ENCODE data around the gene FBXO17.
A peak's percentile ranks its signal among the peaks of the same experiment; 100 is the strongest.

FBXO17 gene

DNA sequence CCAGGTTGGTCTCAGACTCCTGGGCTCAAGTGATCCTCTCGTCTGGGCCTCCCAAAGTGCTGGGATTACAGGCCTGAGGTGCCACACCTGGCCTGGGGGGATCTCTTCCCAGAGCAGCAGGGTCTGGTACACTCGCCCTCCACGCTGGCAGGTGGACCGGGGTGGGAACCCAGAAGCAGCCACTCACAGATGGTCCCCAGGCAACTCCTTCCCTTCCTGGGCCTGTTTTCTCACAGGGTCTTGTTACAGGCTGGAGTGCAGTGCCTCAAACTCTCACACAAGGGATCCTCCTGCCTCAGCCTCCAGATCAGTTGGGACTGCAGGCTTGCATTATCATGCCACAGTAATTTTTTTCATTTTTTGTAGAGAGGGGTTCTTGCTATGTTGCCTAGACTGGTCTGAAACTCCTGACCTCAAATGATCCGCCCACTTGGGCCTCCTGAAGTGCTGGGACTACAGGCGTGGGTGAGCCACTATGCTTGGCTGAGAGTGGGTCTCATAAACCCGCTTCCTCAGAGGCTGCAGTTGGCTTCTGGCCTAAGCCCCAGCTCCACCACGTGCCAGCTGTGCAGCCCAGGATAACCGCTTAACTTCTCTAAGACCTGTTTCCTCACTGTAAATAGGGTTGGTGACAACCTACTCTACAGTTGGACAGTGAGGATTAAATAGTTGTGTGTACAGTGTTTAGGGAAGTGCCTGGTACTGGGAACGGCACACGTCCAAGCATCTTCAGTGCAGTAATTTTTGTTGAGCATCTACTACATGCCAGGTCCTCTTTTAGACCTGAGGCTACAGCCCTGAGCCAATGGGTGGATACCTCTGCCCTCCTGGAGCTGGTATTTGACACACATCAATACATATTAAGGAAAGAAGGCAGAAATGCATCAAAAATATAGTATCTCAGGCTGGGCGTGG is 62.7 kb downstream of the FBXO17 start:
- no peak for DNase-seq

DNA sequence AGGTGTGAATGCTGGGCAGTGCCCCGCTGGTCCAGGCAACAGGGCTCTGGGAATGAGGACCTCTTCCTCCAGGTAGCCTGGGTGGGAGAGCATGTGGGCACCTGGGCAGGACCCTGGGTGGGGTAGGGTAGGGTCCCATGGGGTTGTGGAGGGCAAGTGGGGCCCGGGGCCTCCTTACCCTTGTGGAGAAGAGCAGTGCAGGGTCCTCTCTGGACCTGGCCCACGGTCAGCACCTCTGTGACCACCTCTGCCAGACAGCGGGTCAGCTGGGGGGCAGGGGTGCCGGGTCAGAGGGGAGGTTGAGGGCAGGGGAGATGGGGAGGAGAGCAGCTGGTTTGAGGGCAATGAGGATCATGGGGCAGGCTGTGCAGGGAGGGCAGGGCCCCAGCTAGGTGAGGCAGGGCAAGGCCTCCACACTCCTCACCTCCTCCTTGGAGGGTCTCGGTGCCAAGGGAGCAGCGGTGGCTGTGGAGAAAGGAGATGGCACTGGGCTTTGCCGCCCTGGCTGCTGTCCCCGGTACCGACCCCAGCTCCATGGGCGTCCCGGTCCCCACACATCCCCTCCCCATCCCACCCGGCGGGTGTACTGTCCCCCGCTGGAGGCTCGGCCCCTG is 64.0 kb downstream of the FBXO17 start:
- no peak for DNase-seq

DNA sequence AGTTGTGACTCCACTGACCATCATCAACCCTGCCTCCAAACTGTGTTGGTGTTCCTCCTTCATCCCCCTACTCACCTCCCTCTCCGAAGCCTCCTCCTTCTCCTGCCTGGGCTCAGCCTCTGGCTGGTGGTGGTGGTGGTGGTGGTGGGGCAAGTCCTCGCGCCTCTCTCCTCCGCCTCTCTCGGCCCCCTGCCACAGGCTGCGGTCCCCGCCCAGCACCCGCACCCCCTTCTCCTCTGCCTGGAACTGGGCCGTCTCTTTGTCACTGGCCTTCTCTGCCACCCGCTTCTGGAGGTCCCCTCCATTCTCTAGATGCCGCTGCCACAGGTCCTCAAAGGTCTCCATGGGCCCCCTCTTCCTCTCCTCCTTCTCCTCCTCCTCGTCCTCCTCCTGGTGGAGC is 65.1 kb downstream of the FBXO17 start:
- DNase-seq: no peak

DNA sequence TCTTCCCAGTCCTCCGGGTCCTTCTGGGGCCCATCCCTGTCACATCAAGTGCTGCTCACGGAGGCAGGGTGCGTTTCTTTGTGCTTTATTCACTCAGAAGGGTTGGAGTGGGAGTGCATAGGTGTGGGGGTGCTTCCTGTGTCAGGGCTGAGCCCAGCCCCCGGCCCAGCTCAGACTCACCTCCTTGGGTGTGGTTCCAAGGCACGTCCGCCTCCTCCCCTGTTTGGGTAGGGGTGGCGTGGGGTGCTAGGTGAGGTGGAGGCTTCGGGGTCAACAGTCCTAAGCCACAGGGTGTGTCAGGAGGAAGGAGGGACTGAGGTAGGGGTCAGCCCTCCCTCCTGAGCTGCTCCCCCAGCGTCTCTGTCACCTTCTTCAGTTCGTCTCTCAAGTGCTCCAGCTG is 66.6 kb downstream of the FBXO17 start:
- DNase-seq: no peak

DNA sequence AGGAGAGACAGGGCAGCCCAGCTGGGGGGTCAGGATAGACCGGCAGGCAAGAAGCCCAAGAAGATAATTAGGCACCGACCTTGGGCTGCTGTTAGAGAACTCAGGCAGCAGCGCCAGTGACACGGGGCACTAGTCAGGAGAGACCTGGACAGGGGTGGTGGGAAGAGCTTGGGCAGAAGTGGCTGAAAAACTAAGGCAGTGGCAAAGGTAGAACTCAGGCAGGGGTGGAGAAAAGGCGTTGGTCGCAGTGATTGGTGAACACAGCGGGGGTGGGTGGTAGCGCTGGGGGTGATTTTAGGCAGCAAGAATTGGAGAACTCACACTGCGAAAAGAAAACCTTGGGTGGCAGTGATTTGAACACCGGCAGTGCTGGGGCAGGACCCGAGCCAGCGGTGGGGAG is 67.9 kb downstream of the FBXO17 start:
- DNase-seq: no peak

DNA sequence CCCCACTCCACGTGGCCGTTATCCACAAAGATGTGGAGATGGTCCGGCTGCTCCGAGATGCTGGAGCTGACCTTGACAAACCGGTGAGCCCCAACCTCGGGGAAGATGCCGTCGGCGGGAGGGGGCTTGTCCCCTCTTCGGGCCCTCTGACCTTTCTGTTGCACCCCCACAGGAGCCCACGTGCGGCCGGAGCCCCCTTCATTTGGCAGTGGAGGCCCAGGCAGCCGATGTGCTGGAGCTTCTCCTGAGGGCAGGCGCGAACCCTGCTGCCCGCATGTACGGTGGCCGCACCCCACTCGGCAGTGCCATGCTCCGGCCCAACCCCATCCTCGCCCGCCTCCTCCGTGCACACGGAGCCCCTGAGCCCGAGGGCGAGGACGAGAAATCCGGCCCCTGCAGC is 68.3 kb downstream of the FBXO17 start:
- DNase-seq: no peak

DNA sequence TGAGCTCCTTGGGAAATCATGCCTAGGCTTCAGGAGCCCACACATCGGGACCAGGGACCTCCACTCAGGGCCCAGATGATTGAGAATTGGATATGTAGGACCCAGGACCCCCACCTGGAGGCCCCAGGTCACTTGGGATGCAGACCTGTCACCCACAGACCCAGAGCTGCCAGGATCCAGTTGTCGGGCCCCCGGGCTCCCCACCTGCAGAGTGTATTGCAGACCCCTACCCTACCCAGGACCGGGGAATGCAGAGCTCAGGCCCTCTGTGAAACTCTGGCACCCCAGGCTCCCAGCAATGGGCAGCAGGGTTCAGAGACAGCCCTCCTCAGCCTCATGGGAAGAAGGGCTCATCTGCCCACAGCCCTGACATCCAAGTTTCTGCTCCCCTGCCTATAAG is 69.9 kb downstream of the FBXO17 start:
- no peak for DNase-seq

DNA sequence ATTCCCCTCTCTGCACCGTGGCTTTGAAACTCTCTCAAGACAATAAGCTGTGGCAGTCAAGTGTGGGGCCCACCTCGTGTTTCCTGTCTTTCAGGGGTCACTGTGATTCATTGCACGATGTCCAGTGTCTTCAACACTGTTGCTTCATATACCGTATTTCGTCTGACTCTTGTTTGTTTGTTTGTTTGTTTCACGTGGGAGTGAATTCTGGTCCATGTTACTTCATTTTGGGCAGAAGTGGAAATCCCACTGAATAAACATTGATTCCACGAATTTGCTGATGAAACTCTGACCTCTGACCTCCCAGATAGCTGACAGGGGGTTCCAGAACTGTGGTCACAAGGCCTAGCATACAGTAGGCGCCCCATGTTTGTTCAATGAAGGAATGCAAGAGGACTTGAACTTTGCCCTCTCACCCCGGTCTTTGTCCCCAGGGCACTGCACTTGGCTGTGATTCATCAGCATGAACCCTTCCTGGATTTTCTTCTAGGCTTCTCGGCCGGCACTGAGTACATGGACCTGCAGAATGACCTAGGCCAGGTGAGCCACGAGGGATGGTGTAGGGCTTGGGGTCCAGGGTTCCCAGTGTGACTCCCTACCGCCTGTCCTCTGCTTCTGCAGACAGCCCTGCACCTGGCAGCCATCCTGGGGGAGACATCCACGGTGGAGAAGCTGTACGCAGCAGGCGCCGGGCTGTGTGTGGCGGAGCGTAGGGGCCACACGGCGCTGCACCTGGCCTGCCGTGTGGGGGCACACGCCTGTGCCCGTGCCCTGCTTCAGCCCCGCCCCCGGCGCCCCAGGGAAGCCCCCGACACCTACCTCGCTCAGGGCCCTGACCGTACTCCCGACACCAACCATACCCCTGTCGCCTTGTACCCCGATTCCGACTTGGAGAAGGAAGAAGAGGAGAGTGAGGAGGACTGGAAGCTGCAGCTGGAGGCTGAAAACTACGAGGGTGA is 70.7 kb downstream of the FBXO17 start:
- no peak for DNase-seq

DNA sequence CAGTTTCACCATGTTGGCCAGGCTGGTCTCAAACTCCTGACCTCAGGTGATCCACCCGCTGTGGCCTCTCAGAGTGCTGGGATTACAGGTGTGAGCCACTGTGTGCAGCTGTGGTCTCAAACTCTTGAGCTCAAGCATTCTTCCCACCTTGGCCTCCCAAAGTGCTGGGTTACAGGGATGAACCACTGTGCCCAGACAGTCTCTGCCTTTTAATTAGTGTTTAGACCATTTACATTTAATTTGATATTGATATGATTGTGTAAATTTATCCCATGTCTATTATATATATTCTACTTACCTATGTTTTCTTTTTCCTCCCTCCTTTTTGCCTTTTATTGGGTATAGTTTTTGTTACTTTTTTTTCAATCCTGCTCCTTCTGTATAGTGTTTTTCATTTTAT is 73.9 kb downstream of the FBXO17 start:
- DNase-seq: no peak

DNA sequence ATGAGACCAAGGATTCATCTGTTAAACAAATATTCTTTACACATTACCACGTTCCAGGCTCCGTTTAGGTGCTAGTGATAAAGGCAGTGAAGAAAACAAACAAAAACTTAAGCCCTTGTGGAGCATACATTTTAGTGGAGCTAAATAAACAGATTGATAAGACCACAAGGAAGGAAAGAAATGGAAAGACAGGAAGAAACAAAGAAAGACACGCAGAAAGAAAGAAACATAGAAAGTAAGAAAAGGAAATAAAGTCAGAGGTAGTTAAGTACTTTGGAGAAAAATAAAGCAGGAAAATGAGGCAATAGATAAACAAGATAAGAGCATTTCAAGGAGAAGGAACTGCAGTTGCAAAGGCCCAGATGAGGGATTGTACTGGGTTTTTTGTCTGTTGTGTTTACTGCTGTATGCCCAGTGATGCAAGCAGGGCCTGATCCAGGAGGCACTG is 74.8 kb downstream of the FBXO17 start:
- no peak for DNase-seq

DNA sequence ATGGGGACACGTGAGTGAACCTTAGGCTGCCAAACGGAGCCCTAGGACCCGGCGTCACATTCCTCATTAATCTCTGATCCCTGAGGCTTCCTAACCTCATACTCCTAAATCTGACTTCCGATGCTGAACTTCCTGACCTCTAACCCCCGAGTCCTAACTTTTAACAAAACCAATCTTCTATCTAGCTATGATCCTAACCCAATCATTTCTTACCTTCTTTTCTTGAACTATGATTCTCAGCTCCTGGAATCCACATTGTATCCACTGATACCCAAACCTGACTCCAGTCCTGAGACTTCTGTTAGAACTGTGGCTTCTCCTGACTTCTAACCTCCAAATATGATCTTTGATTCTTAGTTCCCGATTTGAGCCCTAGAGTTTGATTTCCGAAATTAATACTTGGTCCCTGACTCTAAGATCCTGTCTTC is 75.3 kb downstream of the FBXO17 start:
- no peak for DNase-seq

DNA sequence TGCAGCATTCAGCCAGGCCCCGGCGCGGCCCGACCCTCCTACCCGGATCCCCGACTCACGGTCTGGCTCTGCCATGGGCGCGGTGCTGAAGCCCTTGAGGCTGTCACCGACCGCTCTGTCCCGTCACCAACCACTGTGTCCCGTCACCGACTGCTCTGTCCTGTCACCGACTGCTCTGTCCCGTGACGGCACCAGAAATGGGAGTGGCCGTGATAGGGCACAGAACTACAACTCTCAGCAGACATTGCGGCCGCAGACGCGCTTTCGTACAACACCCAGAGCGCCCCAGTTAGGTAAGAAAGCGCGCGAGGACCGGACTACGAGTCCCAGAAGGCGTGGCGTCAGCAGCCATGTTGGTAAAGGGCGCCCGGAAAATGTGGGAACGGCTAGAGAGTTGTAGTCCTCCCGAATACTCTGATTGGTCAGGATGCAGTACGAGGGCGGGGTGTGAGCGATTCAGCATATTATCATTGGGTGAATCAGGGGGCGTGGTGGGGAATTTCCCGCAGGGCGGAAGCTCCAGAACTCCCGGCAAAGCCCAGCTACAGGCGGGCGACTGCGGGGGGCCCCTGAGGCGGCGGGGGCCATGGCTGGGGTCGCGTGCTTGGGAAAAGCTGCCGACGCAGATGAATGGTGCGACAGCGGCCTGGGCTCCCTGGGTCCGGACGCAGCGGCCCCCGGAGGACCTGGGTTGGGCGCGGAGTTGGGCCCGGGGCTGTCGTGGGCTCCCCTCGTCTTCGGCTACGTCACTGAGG is 75.9 kb downstream of the FBXO17 start, which contains the start of the genes NFKBIB and SIRT2:
Gene NFKBIB (plus strand): TSS at position 523 of the 755 bp plus-strand sequence. CDS start 64 bp downstream, at position 587.
Gene SIRT2 (minus strand): TSS at position 172 of the 755 bp plus-strand sequence. CDS start 97 bp downstream, at position 75.
- DNase-seq: peak; percentile 100

DNA sequence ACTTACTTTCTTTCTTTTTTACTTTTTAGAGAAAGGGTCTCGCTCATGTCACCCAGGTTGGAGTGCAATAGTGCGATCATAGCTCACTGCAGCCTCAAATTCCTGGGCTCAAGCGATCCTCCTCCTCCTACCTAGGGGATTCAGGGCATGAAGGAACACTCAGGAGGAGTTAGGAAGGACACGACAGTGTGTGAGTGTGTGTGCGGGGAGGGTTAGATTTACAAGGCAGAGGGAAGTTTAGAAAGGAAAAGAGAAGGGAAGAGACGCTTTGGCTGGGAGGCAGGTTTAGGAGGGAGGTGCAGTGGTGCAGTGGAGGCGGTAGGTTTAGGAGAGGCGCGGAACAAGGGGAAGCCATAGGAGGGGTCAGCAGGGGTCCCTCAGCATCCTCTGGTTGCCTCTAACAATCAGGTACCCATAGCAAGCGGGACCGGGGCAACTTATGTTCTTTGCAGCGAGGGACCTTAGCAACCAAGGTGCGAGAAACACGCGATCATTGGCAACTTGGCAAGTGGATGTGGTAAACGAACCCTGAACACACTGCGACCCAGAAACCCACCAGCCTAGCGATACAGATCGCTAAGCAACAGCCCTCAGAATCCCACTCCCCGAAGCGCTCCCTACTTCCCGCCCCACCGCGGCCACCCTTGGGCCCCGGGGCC is 76.6 kb downstream of the FBXO17 start:
- DNase-seq: no peak

DNA sequence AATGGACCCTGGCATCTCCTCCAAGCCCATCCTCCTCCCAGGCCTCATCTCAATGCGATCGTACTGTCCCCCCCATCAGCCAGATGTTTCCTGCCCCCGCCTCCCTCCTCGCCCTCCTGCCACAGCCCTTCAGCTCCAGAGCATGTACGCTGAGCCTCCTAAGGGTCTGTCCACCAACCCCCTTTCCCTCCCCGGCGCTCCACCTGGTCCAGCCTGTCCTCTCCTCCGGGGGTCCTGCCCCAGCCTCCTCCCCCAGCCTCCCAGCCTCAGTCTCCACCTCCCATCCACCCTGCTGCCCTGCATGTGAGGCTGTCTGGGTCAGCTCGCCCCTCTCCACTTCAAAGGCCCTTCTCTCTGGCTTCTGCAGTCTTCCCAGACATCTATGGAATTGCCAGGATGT is 80.6 kb downstream of the FBXO17 start:
- no peak for DNase-seq

DNA sequence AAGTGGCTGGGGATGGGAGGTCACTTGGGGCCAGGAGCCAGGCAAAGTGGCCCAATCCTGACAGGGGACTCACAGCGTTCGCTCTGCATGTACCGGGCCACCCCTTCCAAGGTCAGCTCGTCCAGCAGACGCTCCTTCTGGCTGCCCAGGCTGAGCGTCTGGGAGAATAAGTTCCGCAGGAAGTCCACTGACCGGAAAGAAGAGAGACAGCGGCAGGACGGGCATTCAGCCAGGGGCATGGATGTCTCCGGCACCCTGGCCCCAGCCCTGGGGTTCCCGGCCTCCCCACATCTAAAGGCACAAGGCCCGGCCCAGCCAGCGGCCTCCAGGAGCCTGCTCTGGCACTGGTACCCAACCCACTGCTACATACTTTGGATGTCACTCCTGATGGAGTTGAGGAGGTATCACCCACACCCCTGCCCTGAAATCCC is 82.2 kb downstream of the FBXO17 start:
- no peak for DNase-seq

DNA sequence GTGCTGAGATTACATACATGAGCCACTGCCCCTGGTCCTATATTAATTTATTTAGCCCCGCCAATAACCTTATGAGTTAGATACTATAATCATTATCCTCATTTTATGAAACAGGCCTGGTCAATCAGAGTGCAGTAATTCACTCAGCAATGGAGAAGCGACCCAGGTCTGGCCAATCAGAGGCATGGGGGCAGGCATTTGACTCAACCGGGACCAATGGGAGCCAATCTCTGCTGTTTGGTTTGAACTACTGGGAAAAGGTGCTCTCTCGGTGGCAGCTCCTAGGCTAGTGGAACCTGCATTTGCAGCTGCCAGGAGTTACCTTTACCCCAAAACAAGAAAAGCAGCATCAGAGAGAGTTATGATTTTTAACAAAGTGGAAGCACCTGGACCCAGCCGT is 82.7 kb downstream of the FBXO17 start:
- no peak for DNase-seq

DNA sequence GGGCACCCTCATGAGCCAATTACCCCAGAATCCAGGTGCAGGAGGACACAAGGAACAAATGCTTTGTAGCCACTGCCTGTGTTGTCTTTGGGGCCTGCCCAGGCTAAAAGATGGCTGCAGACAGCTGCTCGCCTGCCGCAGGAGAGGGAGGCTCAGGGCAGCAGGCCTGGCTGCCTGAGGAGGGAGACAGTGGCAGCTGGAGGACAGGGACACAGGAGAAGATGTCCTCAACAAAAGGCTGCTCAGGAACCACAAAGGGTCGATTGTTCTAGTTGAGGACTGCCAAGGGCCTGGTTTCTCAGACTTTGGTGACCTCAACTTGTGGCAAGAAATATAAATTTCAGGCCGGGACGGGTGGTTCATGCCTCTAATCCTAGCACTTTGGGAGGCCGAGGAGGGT is 83.8 kb downstream of the FBXO17 start:
- DNase-seq: no peak
